Loucy (cell line): ENCODE results near the gene GHDC.

Experiments
- CTCF ChIP-seq: fragments of 200-600 bp; sonication (generic); conservative IDR thresholded peaks from 2 replicates; pipeline ENCODE4 v1.5.1; 2014; ENCODE audit warnings: mild to moderate bottlenecking, antibody characterized with exemption, low read length
- EZH2phosphoT487 ChIP-seq: fragments of 200-600 bp; IDR thresholded peaks from 2 replicates; pipeline ENCODE4 v1.6.1; 2018; ENCODE audit warnings: antibody characterized with exemption, mild to moderate bottlenecking, moderate library complexity, borderline replicate concordance

- TF ChIP-seq EZH2phosphoT487 = no peak
- TF ChIP-seq CTCF = no peak
Measured at GRCh38 chr17:42146911-42147607, 47.2 kb downstream of the GHDC start.
